Lung (tissue), 12 donors: Measurements from ENCODE around the gene GPR108. TPM values are rescaled to one million over a fixed set of nuclear protein-coding genes. Genes with fewer than 3 reads are reported as not detected.
A peak's percentile ranks its signal among the peaks of the same experiment; 100 is the strongest.
"Not testable (repeated sequence)": the region's sequence is repeated elsewhere in the genome, so short reads cannot be mapped to it uniquely, and the experiment has no call there.

Experiments
- ATAC-seq: fragments of 200-7000 bp; cut with Tn5 transposase; one replicate; pipeline ENCODE4 v1.9.1; 2020; ENCODE audit warnings: moderate number of reproducible peaks; ENCODE audit not compliant: insufficient read depth, low FRiP score
- DNase-seq, 3 donors: peaks; one replicate each; pipeline ENCODE4 v3.0.0-alpha.2; 2013 to 2017
- H3K27ac ChIP-seq, 2 donors: one replicate each; pipeline ENCODE4 v1.5.1; 2013; ENCODE audit warnings: mild to moderate bottlenecking in 2 of 2, moderate library complexity in 2 of 2, control low read depth in 1 of 2, inconsistent platforms in 1 of 2, low read depth in 1 of 2, low read length in 1 of 2
- H3K27me3 ChIP-seq, 3 donors: one replicate each; pipeline ENCODE4 v1.5.1; 2013; ENCODE audit warnings: low read length in 2 of 3; ENCODE audit not compliant: control insufficient read depth in 3 of 3, insufficient read depth in 3 of 3
- H3K36me3 ChIP-seq, 4 donors: one replicate each; pipeline ENCODE4 v1.5.1; 2013; ENCODE audit warnings: low read length in 4 of 4, mild to moderate bottlenecking in 1 of 4, moderate library complexity in 1 of 4; ENCODE audit not compliant: control insufficient read depth in 4 of 4, insufficient read depth in 4 of 4
- H3K4me1 ChIP-seq, 5 donors: one replicate each; pipeline ENCODE4 v1.5.1; 2013; ENCODE audit warnings: low read length in 5 of 5, mild to moderate bottlenecking in 2 of 5, moderate library complexity in 1 of 5; ENCODE audit not compliant: control insufficient read depth in 5 of 5, insufficient read depth in 5 of 5
- H3K4me3 ChIP-seq: one replicate; pipeline ENCODE4 v1.5.1; 2013; ENCODE audit warnings: mild to moderate bottlenecking, control low read depth, moderate library complexity
- H3K9ac ChIP-seq, 2 donors: one replicate each; pipeline ENCODE4 v1.5.1; 2013; ENCODE audit warnings: low read length in 2 of 2, control low read depth in 1 of 2; ENCODE audit not compliant: insufficient read depth in 1 of 2
- H3K9me3 ChIP-seq, 4 donors: one replicate each; pipeline ENCODE4 v1.5.1; 2013; ENCODE audit warnings: low read length in 3 of 4, mild to moderate bottlenecking in 1 of 4, moderate library complexity in 1 of 4; ENCODE audit not compliant: control insufficient read depth in 4 of 4, insufficient read depth in 3 of 4
- CTCF ChIP-seq: IDR thresholded peaks from 2 replicates; pipeline ENCODE4 v1.5.1; 2012; ENCODE audit warnings: mild to moderate bottlenecking; ENCODE audit errors: control extremely low read depth, extremely low read depth
- WGBS, 2 donors: extraction: QIAGEN DNeasy Blood & Tissue Kit; methylation state at CpG; one replicate each; pipeline ENCODE4 v1.1.7; 2013; 5-methylcytosine and 5-hydroxymethylcytosine counted together
- polyA plus RNA-seq, 2 donors: library from polyadenylated mRNA; stranded (reverse); fragments of 200-250 nt; gene quantifications; one replicate each; pipeline ENCODE4 v1.2.1, GENCODE V29; 2013
- total RNA-seq, 2 donors: library from RNA; depleted of rRNA in 1 of 2; stranded (reverse); fragments of >200 nt in 1 of 2; gene quantifications; one replicate each; pipeline ENCODE4 v1.2.1, GENCODE V29; 2014 to 2021
- donor health status: control.
- donor health status: control.
- donor health status: Bipolar disorder and iron deficiency.
- donor health status: healthy.
- donor health status: DM: yes; HTN: yes; CAD: no.

GPR108 gene
- total and polyA plus RNA-seq, 4 donors = 33.5 to 98.0 (median 93.5) TPM

- H3K27ac ChIP-seq = no peak overlapping the region
- DNase-seq (no peak), ATAC-seq (no peak)
- WGBS, 2 donors = 96 to 98% methylated on average over 2 of the region's 2 CpGs
- no peak for TF ChIP-seq CTCF
- H3K27me3 ChIP-seq = no peaks in the 10 kb centered on the region
- no peaks in the 10 kb centered on the region for H3K36me3 ChIP-seq
- H3K9me3 ChIP-seq = no peaks in the 10 kb centered on the region
- no peak overlapping the region for H3K4me3 ChIP-seq
- H3K4me1 ChIP-seq = peaks cover 0 to 12% (median 0%) of the 10 kb centered on the region in 5 donors
- H3K9ac ChIP-seq = no peak overlapping the region
Measured at GRCh38 chr19:6777434-6777833, 40.1 kb upstream of the GPR108 start.

GRCh38 chr19:6776999-6777398 is 39.6 kb upstream of the GPR108 start:
- Histone ChIP-seq H3K4me1 (peaks cover 0 to 11% (median 0%) of the 10 kb centered on the region in 5 donors), H3K27ac (no peak overlapping the region), H3K27me3 (no peaks in the 10 kb centered on the region), H3K36me3 (no peaks in the 10 kb centered on the region), H3K9me3 (no peaks in the 10 kb centered on the region), H3K9ac (no peak overlapping the region), H3K4me3 (no peak overlapping the region)
- 92 to 97% methylated on average over 4 of the region's 4 CpGs for WGBS, 2 donors
- TF ChIP-seq CTCF = no peak
- ATAC-seq (no peak), DNase-seq (no peak)

GRCh38 chr19:6776045-6776444 is 38.7 kb upstream of the GPR108 start:
- not testable (repeated sequence) for H3K9me3 ChIP-seq, H3K4me1 ChIP-seq, DNase-seq, H3K9ac ChIP-seq, H3K27ac ChIP-seq, H3K36me3 ChIP-seq, H3K4me3 ChIP-seq, H3K27me3 ChIP-seq, ATAC-seq

GRCh38 chr19:6774821-6775707 is 37.7 kb upstream of the GPR108 start:
- DNase-seq = peak; percentile 67 to 87 (median 78)
- no peak overlapping the region for H3K27ac ChIP-seq
- H3K36me3 ChIP-seq = no peaks in the 10 kb centered on the region
- 57 to 68% methylated on average over 11 of the region's 11 CpGs for WGBS, 2 donors
- H3K27me3 ChIP-seq = no peaks in the 10 kb centered on the region
- no peak for TF ChIP-seq CTCF
- no peak for ATAC-seq
- peaks cover 0 to 7% (median 0%) of the 10 kb centered on the region in 5 donors for H3K4me1 ChIP-seq
- no peak overlapping the region for H3K9ac ChIP-seq
- H3K4me3 ChIP-seq = no peak overlapping the region
- no peaks in the 10 kb centered on the region for H3K9me3 ChIP-seq
